Measurements from ENCODE around the gene SCGB1A1.

DNA sequence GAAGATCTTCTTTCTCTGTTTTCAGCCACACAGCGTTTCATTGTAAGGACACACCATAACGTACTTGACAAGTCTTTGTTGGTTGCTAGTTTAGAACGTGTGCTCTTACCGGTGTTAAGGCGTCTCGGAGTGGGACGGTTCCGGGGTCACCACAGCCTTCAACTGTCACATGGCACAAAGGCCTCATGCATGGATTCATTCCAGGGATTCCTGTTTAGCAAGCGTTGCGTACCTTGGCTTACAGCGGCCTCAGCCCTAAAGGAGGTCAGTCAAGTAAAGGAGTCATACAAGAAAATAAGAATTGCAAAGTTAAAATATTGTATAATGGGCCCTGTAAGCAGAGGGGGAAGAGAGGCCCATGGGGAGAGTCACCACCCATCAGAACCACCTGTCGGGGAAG, 2.2 kb upstream of the SCGB1A1 start:
- TF ChIP-seq CTCF (IDR thresholded peaks at IDR 0.05; ENCODE audit: poor library complexity, severe bottlenecking) (no peak), RAD21 (conservative IDR thresholded peaks at IDR 0.05) (no peak), POLR2AphosphoS5 (IDR thresholded peaks at IDR 0.05) (no peak), EP300 (conservative IDR thresholded peaks at IDR 0.05; ENCODE audit: poor library complexity, severe bottlenecking) (no peak), TAF1 (IDR thresholded peaks at IDR 0.05; ENCODE audit: low read depth) (no peak), EZH2 (IDR thresholded peaks at IDR 0.05; ENCODE audit: borderline replicate concordance, insufficient read depth, low read length, poor library complexity, severe bottlenecking) (no peak), SMC3 (conservative IDR thresholded peaks at IDR 0.05; ENCODE audit: poor library complexity) (no peak), MXI1 (conservative IDR thresholded peaks at IDR 0.05; ENCODE audit: poor library complexity, severe bottlenecking) (no peak)

Data from neural cell (in vitro differentiated cells).